NCI-H146 (cell line): Measurements from ENCODE around the gene ASTN2.

Experiments
- DNase-seq: peaks from one replicate; lab custom pipeline; 2025; lab: John Stamatoyannopoulos, UW

Gene ASTN2

GRCh38 chr9:116668970-116669695 is 745.7 kb downstream of the ASTN2 start:
- no peak for DNase-seq

DNA sequence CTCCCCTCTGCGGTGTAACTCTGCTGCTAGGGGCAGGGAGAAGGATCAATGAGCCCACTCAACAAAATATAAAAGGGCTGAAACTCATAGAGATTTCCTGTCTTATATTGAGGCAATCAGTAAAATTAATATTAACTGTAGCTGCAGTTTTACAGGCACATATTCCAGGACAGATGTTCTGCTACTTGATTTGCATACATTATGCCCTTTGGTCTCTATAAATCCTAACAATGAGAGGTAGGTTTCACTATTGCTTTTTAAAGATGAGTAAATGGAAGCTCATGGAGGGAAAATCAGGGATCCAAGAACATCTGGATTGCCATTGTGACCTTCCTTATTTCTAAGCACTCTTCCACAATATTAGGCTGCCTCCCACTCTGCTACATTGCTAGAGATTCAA is 751.3 kb downstream of the ASTN2 start:
- DNase-seq: no peak

GRCh38 chr9:116662646-116663310 is 752.1 kb downstream of the ASTN2 start:
- no peak for DNase-seq

DNA sequence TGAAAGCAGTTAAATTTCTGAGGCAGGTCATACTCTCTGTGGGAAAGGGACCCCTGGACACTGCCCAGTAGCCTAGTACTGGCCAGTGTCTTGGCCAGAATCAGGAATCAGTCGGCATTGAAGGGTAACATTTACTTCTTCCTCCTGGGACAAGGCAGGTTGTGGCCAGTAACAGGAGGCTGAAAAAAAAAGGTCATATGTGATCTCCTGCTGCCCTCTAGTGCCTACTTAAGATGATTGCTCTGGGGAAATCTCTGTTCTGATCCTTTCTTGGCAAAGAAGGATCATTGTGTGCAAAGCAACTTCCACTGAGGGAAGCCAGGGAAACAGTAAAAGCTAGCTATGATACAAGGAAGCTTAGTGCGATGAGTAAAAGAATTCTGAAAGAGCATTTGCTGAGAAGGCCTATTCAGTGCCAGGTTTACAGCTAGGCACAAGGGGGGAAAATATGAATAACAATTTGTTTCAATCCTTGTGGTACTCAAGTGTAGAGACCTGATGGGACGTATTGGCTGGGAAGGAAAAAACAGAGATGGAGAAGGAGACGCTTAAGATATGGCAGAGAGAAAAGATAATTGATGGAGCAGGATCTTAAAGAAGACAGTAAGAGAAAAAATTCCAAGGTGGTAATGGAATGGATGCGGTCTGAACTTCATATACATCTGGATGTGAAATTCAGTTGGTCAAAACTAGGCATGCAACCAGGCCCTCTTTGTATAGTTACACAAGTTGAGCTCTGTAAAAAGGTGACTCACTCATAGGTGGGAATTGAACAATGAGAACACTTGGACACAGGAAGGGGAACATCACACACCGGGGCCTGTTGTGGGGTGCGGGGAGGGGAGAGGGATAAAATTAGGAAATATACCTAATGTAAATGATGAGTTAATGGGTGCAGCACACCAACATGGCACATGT is 753.6 kb downstream of the ASTN2 start:
- DNase-seq: peak; percentile 43

GRCh38 chr9:116658265-116658664 is 756.6 kb downstream of the ASTN2 start:
- no peak for DNase-seq

DNA sequence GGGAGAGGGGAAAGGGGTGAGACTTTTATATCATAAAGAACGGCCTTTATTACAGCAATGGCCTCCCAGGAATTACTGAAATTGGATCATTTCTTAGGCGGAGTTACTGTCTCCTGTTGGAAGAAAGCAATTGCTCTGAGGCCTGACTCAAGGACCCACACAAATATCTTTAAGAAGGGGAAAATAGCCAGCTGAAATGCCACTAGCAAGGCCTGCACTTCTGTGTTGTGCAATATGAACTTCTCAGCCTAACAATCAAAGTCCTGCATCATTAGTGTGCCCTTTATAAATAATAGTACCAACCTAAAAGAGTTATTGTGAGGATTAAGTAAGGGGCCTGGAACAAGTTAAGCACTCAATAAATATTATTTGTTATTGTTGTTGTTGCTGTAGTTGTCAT is 757.9 kb downstream of the ASTN2 start:
- no peak for DNase-seq

DNA sequence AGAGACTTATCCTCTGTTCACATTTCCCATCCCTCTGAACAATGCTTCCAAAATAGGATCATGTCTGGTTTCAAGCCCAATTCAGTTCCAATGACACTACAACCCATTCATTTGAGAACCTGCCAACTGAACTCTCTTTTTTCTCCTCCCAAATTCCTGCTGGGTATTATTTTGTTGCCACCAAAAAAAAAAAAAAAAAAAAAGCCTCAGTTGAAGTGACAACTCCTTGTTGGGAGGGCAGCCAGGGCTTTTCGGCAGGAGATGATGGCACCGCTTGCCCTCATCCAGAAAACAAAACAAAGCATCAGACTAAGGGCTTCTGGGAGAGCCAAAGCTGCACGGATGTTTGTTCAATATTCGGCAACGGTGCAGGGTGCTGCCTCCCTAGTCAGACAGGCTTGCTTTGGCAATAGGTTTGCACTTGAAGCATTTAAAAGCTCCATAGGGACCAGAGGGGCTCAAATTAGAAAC is 758.3 kb downstream of the ASTN2 start:
- no peak for DNase-seq

DNA sequence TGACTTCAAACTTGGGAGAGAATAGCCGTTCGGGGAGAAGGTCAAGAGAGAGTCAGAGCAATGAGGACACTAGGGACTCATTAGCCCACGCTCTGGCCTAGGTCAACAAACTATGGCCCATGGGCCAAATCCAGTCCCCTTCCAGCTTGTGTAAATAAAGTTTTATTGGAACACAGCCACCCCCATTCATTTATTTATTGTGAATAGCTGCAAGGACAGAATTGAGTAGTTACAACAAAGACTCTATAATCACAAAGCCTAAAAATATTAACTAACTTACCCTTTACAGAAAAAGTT is 760.9 kb downstream of the ASTN2 start:
- DNase-seq: no peak

GRCh38 chr9:116653348-116654058 is 761.4 kb downstream of the ASTN2 start:
- DNase-seq: no peak

DNA sequence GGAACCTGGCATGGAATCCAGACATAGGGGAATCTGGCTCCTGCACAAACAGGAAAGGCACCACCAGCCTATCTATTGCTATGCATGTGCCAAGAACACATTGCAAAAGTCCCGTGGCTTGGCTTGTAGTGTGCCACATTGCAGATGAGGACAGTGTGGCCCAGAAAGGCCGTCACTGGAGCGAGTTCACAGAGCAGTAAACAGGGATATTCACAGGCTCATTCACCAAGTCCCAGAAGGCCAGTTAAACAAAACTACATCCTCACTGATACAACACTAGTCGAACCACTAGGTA is 767.4 kb downstream of the ASTN2 start:
- no peak for DNase-seq

DNA sequence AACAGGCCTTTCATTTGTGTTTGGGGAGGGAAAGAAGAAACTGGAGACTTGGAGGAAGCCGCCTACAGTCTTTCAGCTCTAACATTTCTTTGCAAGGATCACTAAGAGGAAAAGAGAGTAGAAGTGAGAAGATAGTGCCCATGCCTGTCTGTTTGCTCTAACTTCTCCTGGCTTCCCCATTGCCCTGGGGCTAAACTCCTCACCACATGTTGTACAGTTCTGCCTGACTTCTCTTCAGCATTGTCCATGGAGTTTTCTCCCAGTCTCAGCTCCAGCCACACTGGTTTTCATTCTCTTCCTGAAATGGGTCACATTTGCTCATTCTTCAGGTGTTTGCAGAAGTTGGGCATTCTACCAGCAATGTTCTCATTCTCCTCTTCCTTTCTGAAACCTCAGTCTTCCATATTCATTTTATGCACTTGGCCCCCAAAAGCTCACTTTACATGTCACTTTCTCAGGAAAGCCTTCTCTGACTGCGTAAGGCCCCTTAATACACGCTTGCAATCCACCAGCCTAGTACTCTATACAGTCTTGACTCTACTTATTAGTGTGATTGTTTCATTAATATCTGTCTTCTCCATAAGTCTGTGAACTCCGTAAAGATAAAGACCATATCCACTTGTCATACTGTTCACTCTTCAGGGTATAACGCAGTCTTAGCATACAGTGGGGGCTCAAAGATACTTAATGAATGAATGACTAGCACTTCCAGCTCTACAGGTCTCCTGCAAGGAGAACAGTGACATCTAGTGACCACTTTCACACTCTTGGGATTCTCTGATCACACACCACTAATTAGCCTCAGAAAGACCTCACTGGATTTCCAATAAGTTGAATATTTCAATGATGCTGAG is 768.0 kb downstream of the ASTN2 start:
- DNase-seq: peak; percentile 11

- DNase-seq: no peak
These were observed 770.7 kb downstream of the ASTN2 start for GRCh38 chr9:116644091-116644688.

DNA sequence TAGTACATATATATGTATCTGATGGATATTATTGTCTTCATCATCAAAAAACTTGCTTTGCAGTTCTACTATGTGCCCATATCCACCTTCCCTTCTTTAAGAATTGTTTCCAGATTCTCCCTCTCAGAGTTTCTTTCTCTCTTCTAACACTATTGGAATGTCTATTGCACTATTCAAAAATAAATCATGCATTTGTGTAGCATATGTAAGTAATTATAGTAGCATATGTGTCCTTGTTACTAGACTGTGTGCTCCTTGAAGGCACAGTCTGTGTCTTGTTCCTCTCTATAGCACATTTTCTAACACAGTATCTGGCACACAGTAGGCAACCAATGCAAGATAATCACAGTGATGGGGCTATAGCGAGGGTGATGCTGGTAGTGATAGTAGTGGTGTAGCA is 771.2 kb downstream of the ASTN2 start:
- DNase-seq: no peak

GRCh38 chr9:116641292-116642059 is 773.4 kb downstream of the ASTN2 start:
- DNase-seq: no peak

- DNase-seq: no peak
These were observed 775.6 kb downstream of the ASTN2 start for GRCh38 chr9:116639251-116639741.

GRCh38 chr9:116635908-116636307 is 778.9 kb downstream of the ASTN2 start:
- DNase-seq: no peak

DNA sequence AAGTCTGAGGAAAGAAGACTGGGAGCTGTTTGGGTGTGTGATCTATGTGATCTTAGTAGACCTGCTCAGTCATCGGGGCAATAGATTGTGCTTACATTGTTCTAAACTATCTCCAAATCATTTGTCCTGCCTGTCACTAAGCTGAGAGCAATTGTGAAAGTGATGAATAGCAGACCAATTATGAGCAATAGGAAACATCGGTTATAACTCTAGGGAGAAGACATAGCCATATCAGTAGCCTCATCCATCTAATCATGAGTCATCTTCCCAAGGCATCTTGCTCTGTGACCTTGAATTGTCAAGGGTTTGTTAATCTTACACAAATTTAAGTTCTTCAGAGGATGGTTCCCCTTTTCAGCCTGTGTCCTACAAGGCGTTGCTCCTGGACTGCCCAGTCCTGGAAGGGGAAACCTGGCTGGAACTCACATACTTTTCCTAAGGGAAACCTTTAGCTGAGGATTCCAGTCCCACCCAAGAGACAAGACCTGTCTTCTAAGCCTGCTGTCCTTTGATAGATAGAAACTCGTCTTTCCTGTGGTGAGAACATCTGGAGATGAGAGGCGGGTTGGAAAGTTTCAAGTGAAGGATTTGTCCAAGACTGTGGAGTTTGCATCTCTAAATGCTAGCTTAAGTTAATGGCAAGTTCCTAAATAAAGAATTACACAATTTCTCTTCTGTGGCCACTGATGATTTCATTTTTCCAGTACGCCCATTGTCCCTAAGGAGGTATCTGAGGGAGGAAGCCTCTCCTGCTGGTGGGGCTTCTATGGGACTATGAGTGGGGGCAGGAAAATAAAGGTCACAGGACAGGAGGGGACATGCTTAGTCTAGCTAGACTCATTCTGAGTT is 781.6 kb downstream of the ASTN2 start:
- DNase-seq: no peak

DNA sequence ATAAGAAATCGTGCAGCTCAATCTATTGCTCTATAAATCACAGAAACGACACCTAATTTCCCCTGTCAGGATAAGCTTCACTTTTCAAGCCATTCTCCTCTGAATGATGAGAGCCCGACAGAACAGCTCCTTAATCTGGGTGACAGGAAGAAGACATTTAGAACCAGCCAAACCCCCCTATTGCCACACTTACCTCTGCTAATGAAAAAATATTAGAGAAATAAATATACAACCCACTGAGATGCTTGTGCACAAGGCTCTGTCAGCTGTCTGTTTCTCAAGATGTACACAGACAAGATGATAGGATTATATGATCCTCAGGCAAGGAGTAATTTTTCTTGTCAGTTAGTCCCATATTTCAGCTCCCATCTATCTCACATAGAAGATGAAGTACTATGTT is 785.2 kb downstream of the ASTN2 start:
- no peak for DNase-seq

DNA sequence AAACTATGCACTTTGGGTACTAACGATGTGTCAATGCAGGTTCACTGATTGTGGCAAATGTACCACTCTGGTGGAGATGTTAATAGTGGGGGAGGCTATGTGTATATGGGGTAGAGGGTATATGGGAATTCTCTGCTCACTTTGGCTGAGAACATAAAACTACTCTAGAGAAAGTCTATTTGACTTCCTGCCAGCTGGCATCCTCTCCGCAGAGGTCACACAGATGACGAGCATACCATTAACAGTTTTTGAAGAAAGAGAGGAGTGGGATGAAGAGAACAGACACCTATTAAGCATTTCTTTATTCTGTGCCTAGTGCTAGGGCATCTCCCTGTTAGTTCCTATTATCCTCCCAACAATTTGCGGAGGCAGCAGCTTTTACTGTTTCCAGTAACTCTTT is 786.1 kb downstream of the ASTN2 start:
- no peak for DNase-seq
